PC-3 (cell line): ENCODE data around the gene LHFPL3. TPM values are rescaled to one million over a fixed set of nuclear protein-coding genes. Genes with fewer than 3 reads are reported as not detected.

Experiments used
- ATAC-seq: fragments of 200-7000 bp; cut with Tn5 transposase; 2 replicates; pipeline ENCODE4 v1.9.1; 2020; ENCODE audit warnings: mild to moderate bottlenecking, moderate library complexity
- BruUV-seq: library from RNA; stranded (reverse); fragments of 400-500 nt; replicated peaks from 2 replicates; lab custom pipeline; 2021; lab: Mats Ljungman, UMichigan
- CTCF ChIA-PET: fragments of 300-600 bp; sonication (Branson Sonifier 250); formaldehyde crosslinking; loops from one replicate; lab custom pipeline; 2022; ENCODE audit warnings: antibody characterized with exemption; lab: Charles Lee
- POLR2A ChIA-PET: fragments of 300-600 bp; sonication (Branson Sonifier 250); formaldehyde crosslinking; loops from one replicate; lab custom pipeline; 2022; ENCODE audit warnings: antibody characterized with exemption; ENCODE audit not compliant: unreplicated experiment; lab: Charles Lee
- DNase-seq: peaks from one replicate; pipeline ENCODE4 v3.0.0-alpha.2; 2015
- H2AFZ ChIP-seq: fragments of 300-600 bp; sonication (generic); 2 replicates; pipeline ENCODE4 v1.6.0; 2016; ENCODE audit warnings: antibody characterized with exemption, low read length
- H3F3A ChIP-seq: fragments of 300-600 bp; sonication (generic); one replicate; pipeline ENCODE4 v1.6.0; 2017; ENCODE audit warnings: antibody characterized with exemption, low read length, control low read depth, mild to moderate bottlenecking; ENCODE audit not compliant: unreplicated experiment
- H3K27ac ChIP-seq: fragments of 300-600 bp; sonication (generic); 2 replicates; pipeline ENCODE4 v1.5.1; 2016; ENCODE audit warnings: mild to moderate bottlenecking, low read length
- H3K27me3 ChIP-seq: fragments of 300-600 bp; sonication (generic); 2 replicates; pipeline ENCODE4 v1.6.1; 2016; ENCODE audit warnings: low read length, mixed read lengths
- H3K36me3 ChIP-seq: fragments of 300-600 bp; sonication (generic); 2 replicates; pipeline ENCODE4 v1.6.1; 2016; ENCODE audit warnings: low read depth, mixed run types, low read length, mixed read lengths
- H3K4me1 ChIP-seq: fragments of 300-600 bp; sonication (generic); 2 replicates; pipeline ENCODE4 v1.5.1; 2016; ENCODE audit warnings: low read length; ENCODE audit not compliant: insufficient read depth
- H3K4me2 ChIP-seq: fragments of 300-600 bp; sonication (generic); 2 replicates; pipeline ENCODE4 v1.6.0; 2016; ENCODE audit warnings: low read length
- H3K4me3 ChIP-seq: fragments of 300-600 bp; sonication (generic); 2 replicates; pipeline ENCODE4 v1.5.1; 2016; ENCODE audit warnings: mild to moderate bottlenecking, low read length, mixed read lengths
- H3K79me2 ChIP-seq: fragments of 300-600 bp; sonication (generic); 2 replicates; pipeline ENCODE4 v1.6.1; 2017; ENCODE audit warnings: low read length, mixed read lengths
- H3K9ac ChIP-seq: fragments of 300-600 bp; sonication (generic); 2 replicates; pipeline ENCODE4 v1.6.0; 2016; ENCODE audit warnings: mild to moderate bottlenecking, low read length
- H3K9me2 ChIP-seq: fragments of 300-600 bp; sonication (generic); replicated peaks from 2 replicates; pipeline ENCODE4 v1.6.1; 2016; ENCODE audit warnings: mixed run types, low read length, mixed read lengths
- H3K9me3 ChIP-seq: fragments of 300-600 bp; sonication (generic); 2 replicates; pipeline ENCODE4 v1.6.1; 2016; ENCODE audit warnings: low read length, mixed read lengths
- H4K20me1 ChIP-seq: fragments of 300-600 bp; sonication (generic); 2 replicates; pipeline ENCODE4 v1.6.1; 2016; ENCODE audit warnings: low read length, mixed read lengths
- EZH2 ChIP-seq: fragments of 300-600 bp; sonication (generic); IDR thresholded peaks from one replicate; pipeline ENCODE4 v1.6.1; 2017; ENCODE audit warnings: antibody characterized with exemption, mild to moderate bottlenecking, low read length; ENCODE audit not compliant: unreplicated experiment
- EZH2phosphoT487 ChIP-seq: fragments of 300-600 bp; sonication (generic); IDR thresholded peaks from 2 replicates; pipeline ENCODE4 v1.6.1; 2018; ENCODE audit warnings: mild to moderate bottlenecking, antibody characterized with exemption, low read length, borderline replicate concordance
- intact Hi-C: fragments of 100-400 bp; cut with micrococcal nuclease; formaldehyde crosslinking; loops from 2 replicates; pipeline ENCODE4 v1.9.0; 2023
- total RNA-seq: library from RNA; depleted of rRNA; stranded (reverse); fragments of >200 nt; gene quantifications from 2 replicates; pipeline ENCODE4 v1.2.3, GENCODE V29; 2014
- TF ChIP-seq, protein P1 (sequence below): fragments of 300-600 bp; sonication (generic); conservative IDR thresholded peaks from 2 replicates; pipeline ENCODE4 v1.5.1; 2017; ENCODE audit warnings: antibody characterized with exemption, low read depth, mild to moderate bottlenecking, low read length

LHFPL3 gene
- total RNA-seq, 1 experiment from 2014 or later = not detected

DNA sequence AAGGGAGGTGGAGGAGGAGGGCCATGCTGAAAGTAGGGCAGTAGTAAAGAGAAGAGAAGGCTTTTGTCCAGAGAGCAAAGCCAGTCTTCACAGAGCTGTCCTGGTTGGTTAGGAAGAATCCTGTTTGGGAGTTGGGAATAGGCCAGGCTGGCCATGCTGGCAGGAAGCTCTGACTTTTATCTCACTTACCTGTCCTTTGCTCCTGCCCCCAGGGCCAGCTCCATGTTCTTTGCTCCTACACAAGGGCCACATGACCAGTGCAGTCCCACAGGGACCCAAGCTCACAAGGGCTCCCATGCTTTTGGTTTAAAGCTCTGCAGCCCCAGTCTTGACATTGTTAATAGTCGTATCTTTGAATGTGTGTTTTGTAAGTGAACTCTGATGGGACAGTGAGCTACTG, 524.0 kb downstream of the LHFPL3 start:
- intact Hi-C loops = no loop called here
- no peak overlapping the region for H3K27ac ChIP-seq
- TF ChIP-seq EZH2phosphoT487 = no peak
- TF ChIP-seq, protein P1, sequence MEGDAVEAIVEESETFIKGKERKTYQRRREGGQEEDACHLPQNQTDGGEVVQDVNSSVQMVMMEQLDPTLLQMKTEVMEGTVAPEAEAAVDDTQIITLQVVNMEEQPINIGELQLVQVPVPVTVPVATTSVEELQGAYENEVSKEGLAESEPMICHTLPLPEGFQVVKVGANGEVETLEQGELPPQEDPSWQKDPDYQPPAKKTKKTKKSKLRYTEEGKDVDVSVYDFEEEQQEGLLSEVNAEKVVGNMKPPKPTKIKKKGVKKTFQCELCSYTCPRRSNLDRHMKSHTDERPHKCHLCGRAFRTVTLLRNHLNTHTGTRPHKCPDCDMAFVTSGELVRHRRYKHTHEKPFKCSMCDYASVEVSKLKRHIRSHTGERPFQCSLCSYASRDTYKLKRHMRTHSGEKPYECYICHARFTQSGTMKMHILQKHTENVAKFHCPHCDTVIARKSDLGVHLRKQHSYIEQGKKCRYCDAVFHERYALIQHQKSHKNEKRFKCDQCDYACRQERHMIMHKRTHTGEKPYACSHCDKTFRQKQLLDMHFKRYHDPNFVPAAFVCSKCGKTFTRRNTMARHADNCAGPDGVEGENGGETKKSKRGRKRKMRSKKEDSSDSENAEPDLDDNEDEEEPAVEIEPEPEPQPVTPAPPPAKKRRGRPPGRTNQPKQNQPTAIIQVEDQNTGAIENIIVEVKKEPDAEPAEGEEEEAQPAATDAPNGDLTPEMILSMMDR = no peak
- TF ChIP-seq EZH2 = no peak
- no peak overlapping the region for H3K4me2 ChIP-seq
- H3K4me3 ChIP-seq = no peak overlapping the region
- POLR2A ChIA-PET = no interaction called here
- DNase-seq = no peak
- BruUV-seq = no TSS peak
- no peak for ATAC-seq
- H3K27me3 ChIP-seq = peaks cover 19% of the 10 kb centered on the region
- H3K36me3 ChIP-seq = no peaks in the 10 kb centered on the region
- H3K9ac ChIP-seq = no peak overlapping the region
- no peaks in the 10 kb centered on the region for H4K20me1 ChIP-seq
- no peaks in the 10 kb centered on the region for H3K9me3 ChIP-seq
- no peaks in the 10 kb centered on the region for H3K9me2 ChIP-seq
- no peaks in the 10 kb centered on the region for H3F3A ChIP-seq
- no peaks in the 10 kb centered on the region for H3K79me2 ChIP-seq
- no peak overlapping the region for H2AFZ ChIP-seq
- CTCF ChIA-PET = no interaction called here
- H3K4me1 ChIP-seq = 0 out of 2 replicates have a peak, but pooled peaks cover 1% of the 10 kb centered on the region

DNA sequence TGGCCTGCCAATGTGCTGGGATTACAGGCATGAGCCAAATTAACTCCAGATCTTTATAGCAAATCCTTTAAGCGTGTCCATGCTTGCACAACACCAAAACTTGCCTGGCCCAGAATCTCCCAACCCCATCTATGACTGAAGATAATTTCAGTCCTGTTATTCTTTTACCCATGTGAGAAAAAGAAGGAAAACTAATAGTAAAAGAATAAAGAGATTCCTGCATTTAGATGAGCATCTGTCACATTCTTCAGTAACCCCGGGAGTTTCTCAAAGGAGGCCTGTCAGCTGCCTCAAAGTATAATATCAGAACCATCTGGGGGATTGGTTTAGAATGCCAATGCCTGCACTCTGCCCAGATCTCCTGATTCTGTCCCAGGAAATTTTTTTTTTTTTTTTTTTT, 527.5 kb downstream of the LHFPL3 start:
- Histone ChIP-seq H3K27me3 (peaks cover 14% of the 10 kb centered on the region; the same call in 1 of the 2 replicates), H3K27ac (no peak overlapping the region), H4K20me1 (no peaks in the 10 kb centered on the region), H3F3A (no peaks in the 10 kb centered on the region), H3K4me2 (no peak overlapping the region), H3K36me3 (no peaks in the 10 kb centered on the region), H3K9me2 (no peaks in the 10 kb centered on the region), H3K4me1 (0 out of 2 replicates have a peak, but pooled peaks cover 3% of the 10 kb centered on the region), H3K79me2 (no peaks in the 10 kb centered on the region), H3K9ac (no peak overlapping the region), H3K4me3 (no peak overlapping the region), H3K9me3 (no peaks in the 10 kb centered on the region), H2AFZ (no peak overlapping the region)
- intact Hi-C loops = no loop called here
- ATAC-seq (no peak), DNase-seq (no peak)
- ChIA-PET CTCF (no interaction called here), POLR2A (no interaction called here)
- TF ChIP-seq, protein P1 = no peak
- TF ChIP-seq EZH2 (no peak), EZH2phosphoT487 (no peak)
- BruUV-seq = no TSS peak

DNA sequence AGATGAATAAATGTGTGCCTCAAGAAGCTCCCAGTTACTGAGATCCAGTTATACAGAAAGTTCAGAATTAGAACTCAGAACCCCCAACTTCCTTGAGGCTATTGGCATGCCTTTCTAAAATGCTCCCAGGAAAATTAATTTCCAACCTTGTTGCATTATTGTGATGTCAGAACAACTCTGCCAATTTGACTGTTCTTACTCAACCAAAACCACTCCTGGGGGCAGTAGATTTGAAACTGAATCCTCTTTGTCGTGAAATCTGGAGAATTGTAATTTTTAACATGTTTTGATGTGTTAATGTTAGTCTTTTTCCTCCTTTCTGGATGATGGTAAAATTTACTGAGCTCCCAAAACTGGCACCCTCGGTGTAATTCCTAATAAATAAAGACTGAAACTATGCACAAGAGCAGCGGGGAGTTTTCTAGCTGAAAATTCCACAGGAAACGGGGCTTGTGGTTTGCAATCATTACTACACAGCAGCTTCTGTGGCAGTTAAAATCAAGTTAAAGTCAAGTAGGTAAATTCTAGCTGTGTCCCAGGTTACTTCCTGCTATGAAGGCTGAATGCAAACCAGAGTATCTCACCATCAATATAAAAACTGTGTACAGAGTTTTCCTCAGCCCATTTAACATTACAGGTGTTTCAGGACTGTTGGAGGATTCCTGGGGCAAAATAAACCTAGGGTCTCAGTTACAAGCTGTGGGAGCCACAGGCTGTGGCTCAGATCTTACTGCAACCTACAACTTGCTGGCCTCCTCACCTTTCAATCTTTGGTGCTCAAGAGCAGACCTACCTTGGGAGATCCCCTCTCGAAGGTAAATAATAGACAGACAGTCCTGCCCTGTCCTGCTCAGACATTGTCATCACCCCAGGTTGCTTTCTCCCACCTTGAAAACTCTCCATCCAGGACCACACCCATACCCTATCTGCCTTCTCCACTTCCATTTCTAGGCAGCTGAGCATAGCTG, 529.3 kb downstream of the LHFPL3 start:
- Histone ChIP-seq H3K9ac (no peak overlapping the region), H3K9me3 (no peaks in the 10 kb centered on the region), H3K4me1 (0 out of 2 replicates have a peak, but pooled peaks cover 3% of the 10 kb centered on the region), H3K36me3 (no peaks in the 10 kb centered on the region), H4K20me1 (no peaks in the 10 kb centered on the region), H3F3A (no peaks in the 10 kb centered on the region), H2AFZ (no peak overlapping the region), H3K27me3 (peaks cover 26% of the 10 kb centered on the region), H3K9me2 (no peaks in the 10 kb centered on the region), H3K79me2 (no peaks in the 10 kb centered on the region), H3K4me2 (no peak overlapping the region), H3K27ac (no peak overlapping the region), H3K4me3 (no peak overlapping the region)
- TF ChIP-seq, protein P1 = no peak
- TF ChIP-seq EZH2phosphoT487 = no peak
- TF ChIP-seq EZH2 = no peak
- no peak for ATAC-seq
- intact Hi-C loops = no loop called here
- BruUV-seq = no TSS peak
- POLR2A ChIA-PET = no interaction called here
- DNase-seq = no peak
- CTCF ChIA-PET = no interaction called here
